GM18505 (cell line): ENCODE data around the gene SHKBP1.
"Not testable (repeated sequence)": the region's sequence is repeated elsewhere in the genome, so short reads cannot be mapped to it uniquely, and the experiment has no call there.

Source experiments
- ATAC-seq: cut with Tn5 transposase; IDR thresholded peaks from one replicate; pipeline ENCODE4 v1.9.1; 2021; ENCODE audit not compliant: unreplicated experiment
- POLR2A ChIP-seq: IDR thresholded peaks from 4 replicates; pipeline ENCODE4 v1.6.1; 2011; ENCODE audit warnings: borderline replicate concordance; ENCODE audit not compliant: insufficient read depth, insufficient read length; ENCODE audit errors: extremely low read depth

SHKBP1 gene

GRCh38 chr19:40585241-40585981 is 8.7 kb downstream of the SHKBP1 start:
- no peak for ATAC-seq
- TF ChIP-seq POLR2A, result no peak

- no peak for TF ChIP-seq POLR2A
- no peak for ATAC-seq
These were observed 9.3 kb downstream of the SHKBP1 start for GRCh38 chr19:40585982-40586422.

- TF ChIP-seq POLR2A, result no peak
- ATAC-seq, result no peak
These were observed 9.9 kb downstream of the SHKBP1 start for GRCh38 chr19:40586611-40587010.

- no peak for ATAC-seq
- TF ChIP-seq POLR2A, result no peak
These were observed 11.6 kb downstream of the SHKBP1 start for GRCh38 chr19:40588110-40588854.

- no peak for ATAC-seq
- no peak for TF ChIP-seq POLR2A
These were observed 12.4 kb downstream of the SHKBP1 start for GRCh38 chr19:40588926-40589569.

GRCh38 chr19:40589591-40590429 is 13.1 kb downstream of the SHKBP1 start:
- no peak for ATAC-seq
- TF ChIP-seq POLR2A, result no peak

GRCh38 chr19:40590464-40591265 is 14.0 kb downstream of the SHKBP1 start:
- no peak for TF ChIP-seq POLR2A
- ATAC-seq, result no peak

GRCh38 chr19:40591724-40592123 is 15.1 kb downstream of the SHKBP1 start:
- ATAC-seq, result not testable (repeated sequence)

- ATAC-seq, result no peak
- TF ChIP-seq POLR2A, result no peak
These were observed 15.5 kb downstream of the SHKBP1 start for GRCh38 chr19:40592170-40592569.

GRCh38 chr19:40594255-40594654 is 17.6 kb downstream of the SHKBP1 start:
- TF ChIP-seq POLR2A, result no peak
- no peak for ATAC-seq

GRCh38 chr19:40594657-40595091 is 18.0 kb downstream of the SHKBP1 start:
- TF ChIP-seq POLR2A, result no peak
- ATAC-seq, result no peak

GRCh38 chr19:40596608-40597328 is 20.1 kb downstream of the SHKBP1 start:
- ATAC-seq, result no peak
- no peak for TF ChIP-seq POLR2A

- ATAC-seq, result no peak
- TF ChIP-seq POLR2A, result no peak
These were observed 20.7 kb downstream of the SHKBP1 start for GRCh38 chr19:40597329-40597838.
